Measurements from ENCODE around the gene FGFR2.
"Not testable (repeated sequence)": the region's sequence is repeated elsewhere in the genome, so short reads cannot be mapped to it uniquely, and the experiment has no call there.

Gene FGFR2

DNA sequence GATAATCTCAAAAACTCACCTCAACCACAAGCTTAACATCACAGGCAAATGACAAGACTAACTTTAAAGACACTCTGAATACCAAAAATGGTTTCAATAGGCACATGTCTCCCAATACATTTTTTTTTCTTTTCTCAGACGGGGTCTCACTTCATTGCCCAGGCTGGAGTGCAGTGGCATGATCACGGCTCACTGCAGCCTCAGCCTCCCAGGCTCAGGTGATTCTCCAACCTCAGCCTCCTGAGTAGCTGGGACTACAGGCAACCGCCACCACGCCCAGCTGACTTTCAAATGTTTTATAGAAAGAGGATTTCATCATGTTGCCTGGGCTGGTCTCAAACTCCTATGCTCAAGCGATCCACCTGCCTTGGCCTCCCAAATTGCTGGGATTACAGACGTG is 77.7 kb downstream of the FGFR2 start:
- not testable (repeated sequence) for DNase-seq

DNA sequence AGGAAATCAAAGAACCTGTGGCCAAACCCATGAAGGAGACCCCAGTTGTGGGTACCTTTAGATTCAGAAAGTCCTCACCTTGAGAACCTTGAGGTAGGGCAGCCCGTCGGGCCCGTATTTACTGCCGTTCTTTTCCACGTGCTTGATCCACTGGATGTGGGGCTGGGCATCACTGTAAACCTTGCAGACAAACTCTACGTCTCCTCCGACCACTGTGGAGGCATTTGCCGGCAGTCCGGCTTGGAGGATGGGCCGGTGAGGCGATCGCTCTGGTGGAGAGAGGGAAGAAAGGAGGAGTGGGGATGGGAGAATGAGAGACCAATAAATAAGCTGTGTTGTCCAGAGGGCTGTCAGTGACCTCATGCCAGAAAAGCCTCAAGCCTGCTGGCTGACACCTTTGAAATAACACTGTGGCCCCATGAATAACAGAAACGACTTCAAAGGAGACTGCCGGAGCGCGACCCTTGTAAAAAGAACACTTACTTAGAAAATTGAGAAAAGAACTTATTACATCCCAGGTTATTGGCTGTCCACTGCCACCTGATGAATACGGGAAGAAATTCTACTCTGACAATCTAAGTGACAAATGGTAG is 78.2 kb downstream of the FGFR2 start:
- DNase-seq = no peak

DNA sequence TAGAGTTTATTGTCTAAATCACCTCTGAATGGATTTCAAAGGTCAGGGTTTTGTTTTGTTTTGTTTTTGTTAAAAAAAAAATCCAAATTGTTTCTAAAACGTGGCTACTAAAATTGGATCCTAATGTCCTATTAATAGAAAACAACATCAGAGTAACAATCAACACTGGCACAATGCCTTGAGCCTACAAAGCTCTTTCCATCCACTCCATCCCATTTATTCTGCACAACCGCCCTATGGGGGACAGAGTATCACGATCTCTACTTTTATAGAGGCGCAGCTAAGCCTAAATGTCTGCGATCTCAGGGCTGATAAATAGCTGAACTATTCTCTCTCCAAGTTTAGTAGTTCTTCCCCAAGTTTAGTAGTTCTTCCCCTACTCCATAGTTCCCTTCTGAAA is 78.8 kb downstream of the FGFR2 start:
- no peak for DNase-seq

DNA sequence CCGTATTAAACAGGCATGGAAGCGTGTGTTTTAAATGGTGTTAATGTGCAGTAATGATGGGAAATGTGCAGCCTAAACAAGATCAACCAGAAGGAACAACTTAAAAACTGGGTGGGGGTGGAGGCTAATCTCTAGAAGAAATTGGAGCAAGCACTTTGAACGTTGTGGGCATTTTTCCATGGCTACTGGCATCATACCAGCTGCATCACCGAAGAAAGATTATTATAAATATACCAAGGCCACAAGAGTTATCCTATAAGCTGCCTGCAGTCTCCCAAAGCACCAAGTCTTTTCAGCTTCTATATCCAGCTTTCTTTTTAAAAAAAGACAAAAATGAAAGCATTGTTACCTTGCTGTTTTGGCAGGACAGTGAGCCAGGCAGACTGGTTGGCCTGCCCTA is 79.9 kb downstream of the FGFR2 start:
- no peak for DNase-seq

DNA sequence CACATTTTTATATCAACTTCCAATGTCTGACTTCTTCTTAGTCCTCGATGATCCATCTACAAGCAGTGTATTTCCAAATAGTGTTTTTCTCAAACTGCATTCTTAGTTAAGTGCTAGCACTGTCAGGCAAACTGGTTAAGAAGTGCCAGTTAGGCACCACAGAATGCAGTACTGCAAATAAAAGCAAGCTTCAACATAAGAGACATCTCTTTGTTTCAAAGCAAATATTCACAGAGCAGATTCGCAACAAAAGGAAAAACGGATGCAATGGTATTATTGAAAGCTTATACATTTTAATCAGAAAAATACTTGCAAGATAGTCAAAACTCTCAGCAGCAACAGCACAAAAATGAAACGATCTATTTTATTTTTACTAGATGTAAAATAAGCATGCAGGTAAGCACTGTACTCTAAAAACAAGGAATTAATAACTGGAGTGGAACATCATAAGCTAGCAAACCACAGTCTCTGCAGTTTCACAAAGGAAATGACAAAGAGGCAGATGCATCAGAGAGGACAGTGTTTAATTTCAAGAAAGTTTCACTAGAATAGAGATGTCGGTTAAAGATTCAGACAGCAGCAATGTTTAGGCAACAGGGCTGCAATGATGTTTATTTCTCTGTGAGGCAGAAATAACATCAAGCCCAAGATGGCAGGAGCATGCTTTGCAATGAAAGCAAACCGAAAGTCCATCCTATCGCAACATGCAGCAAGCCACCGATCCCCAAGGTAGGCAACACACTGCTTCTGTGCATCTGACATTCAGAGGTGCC is 82.0 kb downstream of the FGFR2 start:
- DNase-seq = no peak

DNA sequence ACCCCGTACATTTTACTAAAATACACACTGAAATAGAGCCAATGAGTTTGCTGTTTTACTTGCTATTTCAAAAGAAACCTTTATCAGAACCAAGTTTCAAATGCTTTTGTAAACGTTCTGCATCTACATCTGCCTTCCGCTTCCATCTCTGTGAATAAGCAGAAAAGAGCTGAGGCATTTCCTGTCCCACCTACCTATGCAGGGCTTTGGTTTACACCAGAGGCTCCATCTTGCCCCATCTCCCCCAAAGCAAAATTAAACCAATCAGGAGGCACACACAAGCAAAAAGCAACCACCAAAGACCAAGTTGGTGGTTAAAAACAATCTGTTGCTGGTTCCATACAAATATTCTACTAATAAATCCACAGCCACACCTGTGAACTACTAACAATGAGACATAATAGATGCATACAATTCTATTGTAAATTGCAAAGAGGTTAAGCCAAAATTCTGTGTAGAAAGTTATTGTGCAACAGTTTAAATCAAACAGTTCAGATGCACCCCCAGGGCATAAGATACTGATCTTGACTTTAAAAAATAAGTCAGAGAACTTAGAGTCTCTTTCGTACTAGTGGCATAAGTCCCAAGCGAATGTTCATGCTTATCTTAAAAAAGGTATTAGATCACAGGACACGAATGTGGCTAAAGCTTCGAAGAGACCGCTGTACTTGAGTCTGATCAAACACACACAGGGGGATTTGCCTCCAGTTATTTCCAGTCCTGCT is 83.9 kb downstream of the FGFR2 start:
- DNase-seq = no peak

DNA sequence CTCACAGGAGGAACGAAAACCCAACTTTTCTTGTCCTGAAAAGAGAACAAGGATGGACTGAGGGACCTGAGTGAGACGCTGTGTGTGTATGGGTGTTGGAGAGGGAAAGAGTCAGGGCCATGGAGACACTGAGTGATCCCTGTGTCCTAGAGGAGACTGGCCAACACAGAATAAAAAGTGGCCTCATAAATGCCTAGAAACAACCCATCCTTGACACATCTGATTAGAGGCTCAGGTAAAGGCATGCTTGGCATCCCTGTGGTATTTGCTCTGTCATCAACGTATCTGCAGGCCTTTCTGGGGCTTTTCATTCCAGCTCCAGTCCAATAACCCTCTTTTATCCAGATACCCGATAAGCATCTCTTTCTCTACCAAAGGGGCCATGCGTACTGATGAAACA is 86.3 kb downstream of the FGFR2 start:
- no peak for DNase-seq

DNA sequence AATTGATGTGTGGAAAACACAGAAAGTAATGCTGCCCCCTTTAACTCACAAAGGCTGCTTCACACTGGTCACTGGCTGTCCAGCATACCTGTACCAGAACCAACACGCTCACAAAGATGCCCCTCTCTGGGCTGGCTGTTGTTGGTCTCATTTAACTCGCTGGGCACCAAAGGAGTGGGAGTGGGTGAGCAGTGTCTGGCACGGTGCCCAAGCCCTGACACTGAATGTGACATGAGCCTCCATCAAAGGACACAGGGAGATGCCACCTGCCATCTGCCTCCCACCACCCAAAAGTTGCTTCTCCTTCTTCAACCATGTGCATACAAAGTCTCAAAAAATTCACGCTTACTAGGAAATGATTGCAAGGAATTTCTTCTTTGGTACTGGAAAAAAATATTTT is 86.8 kb downstream of the FGFR2 start:
- no peak for DNase-seq

DNA sequence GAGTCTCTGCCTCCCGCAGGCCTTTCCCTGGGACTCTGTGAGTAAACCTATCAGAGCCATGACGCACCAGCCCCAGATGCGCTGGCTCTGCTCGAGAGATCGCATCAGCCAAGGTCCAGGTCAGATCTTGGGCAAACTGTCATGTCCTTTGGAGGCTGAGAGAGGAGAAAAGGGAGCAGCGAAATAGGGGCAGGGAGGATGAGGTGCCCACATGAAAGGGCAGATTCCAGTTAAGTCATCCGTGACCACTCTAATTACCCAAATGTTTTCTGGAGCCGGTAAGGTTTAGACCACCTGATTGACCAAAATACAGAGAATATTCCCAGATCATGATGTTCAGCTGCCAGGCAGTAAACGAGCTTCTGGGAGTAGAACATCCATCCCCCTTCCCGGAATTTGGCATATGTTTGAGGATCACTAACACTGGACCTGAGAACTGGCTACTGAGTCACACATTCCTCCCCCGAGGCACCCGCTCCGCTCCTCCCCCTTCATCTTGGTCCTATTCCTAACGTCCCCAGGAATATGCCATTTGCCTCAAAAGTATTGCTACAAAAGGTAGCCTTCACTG is 88.0 kb downstream of the FGFR2 start:
- no peak for DNase-seq

DNA sequence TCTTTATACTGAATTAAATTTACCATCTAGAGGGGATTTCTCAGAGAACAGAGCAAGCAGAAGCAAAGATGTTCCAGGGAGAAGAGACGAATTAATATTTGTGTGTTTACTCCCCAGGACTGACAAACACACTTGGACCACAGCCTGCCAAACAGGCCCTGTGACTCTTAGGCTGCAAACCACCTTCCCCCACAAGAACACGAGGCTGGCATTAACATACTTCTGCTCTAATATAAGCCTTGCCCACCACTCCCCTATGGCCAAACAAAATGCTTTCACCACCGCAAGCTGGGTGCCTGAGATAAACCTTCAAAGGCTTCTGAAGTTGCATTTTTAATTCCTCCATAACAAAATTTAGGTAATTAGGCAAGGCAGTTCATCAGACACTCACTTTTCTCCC is 88.4 kb downstream of the FGFR2 start:
- DNase-seq = no peak

DNA sequence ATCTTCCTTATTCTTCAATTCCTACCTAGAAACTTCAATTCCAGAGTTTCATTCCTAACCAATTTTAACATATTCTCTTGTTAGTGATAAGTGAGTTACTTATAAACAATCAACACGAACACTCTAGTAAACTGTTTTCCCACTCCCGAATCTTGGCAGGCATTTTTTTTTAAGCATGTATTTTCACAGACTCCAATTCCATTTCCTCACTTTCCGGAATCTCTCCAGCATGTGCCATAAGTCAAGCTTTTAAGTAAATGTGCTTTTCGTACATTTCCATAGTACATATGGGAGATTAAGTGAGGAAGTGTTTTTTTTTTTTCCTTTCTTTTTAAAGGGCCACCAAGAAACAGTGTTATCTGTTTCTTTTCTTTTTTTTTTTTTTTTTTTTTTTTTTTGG is 89.1 kb downstream of the FGFR2 start:
- DNase-seq = no peak

DNA sequence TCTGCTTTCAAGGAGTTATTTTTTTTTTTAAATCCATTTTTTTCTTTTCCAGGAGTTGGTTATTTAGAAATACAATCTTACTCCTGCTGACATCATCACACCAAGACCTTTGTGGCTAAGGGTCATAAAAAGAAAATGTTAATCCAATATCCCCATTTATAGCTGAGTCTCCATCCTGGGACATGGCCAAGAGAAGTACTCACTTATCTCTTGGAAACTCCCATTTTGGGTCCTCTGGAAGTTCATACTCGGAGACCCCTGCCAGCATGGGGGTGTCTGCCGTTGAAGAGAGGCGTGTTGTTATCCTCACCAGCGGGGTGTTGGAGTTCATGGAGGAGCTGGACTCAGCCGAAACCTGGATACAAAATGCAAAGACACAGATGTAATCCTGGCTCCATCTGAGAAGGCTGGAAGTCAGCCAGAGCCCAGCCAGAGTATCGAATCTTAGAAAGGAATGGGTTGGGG is 94.6 kb downstream of the FGFR2 start:
- DNase-seq = no peak

DNA sequence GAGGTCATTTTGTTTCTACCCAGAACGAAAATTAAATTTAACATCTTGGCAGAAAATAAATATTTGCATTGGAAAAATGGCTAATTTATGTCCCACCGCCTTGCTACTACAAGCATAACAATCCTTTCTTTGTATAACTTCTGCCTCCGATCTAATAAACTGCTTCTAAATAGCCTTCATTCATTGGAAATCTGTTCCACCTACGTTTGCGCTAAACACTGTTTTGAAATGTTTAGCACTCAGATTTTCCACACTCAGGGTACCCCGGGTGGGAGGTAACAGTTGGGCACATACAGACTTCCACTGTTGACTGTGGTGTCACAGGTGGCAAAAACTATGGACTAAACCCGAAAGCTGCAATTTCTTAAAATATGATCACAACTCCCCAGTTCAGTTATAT is 96.4 kb downstream of the FGFR2 start:
- no peak for DNase-seq

DNA sequence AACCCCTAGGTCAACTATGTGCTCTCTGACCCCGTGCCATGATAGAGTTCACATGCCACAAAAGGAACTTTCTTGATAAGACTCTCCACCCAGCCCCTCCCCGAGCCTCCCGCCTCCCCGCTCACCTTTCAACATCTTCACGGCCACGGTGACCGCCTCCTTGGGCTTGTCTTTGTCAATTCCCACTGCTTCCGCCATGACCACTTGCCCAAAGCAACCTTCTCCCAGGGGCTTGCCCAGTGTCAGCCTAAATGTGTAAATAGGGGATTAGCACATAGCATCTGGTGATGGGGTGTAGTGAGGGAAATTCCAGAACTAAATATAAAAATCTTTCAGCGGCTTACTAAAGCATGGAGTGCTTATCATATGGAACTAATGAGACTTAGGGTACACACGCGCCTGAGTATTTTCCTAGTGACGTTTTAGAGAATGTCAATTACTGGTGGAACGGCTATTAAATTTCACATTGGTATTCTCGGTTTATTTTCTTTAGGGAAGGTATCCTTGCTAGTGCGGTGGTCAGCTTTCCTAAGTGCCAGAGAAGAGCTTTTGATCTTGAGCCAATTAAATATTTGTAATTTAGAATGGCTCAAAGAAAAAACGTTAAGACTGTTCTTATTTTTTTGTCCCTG is 97.4 kb downstream of the FGFR2 start:
- no peak for DNase-seq

DNA sequence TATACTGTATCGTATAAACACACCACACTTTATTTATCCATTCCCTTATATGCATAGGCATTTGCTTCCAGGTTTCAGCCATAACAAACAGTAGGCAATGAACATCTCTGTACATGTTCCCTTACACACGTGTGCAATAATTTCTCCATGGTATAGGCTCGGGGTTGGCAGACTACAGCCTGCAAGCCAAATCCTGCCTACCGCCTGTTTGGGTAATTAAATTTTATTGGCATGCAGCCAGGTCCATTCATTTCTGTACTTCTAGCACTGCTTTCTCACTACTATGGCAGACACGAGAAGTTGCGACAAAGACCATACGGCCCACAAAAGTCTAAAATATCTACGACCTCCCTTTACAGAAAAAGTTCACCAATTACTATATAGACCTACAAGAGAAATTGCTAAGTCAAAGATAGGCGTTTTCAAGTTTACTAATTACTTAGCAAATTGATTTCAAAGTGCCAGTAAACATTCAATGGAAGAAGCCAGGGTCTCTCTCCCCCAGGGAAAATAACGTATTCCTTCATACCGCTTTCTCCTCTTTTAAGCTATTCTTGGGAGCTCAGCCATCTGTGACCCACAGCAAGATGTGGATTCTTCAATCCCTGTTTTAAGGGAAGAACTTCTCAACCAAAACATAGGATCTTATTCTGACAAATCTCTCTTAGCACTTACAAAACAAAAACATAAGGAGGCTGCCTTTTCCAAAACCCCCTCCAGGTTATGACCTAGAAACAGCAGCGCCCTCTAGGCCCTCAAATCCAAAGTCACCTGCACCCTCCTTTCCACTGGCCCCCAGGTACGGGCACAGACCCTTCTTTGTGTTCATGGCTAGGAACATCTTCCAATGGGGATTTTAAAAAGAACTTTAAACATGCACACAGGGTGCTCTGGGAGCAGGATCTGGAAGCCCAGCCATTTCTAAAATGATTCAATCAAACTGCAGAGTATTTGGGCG is 100.5 kb downstream of the FGFR2 start:
- DNase-seq = no peak

DNA sequence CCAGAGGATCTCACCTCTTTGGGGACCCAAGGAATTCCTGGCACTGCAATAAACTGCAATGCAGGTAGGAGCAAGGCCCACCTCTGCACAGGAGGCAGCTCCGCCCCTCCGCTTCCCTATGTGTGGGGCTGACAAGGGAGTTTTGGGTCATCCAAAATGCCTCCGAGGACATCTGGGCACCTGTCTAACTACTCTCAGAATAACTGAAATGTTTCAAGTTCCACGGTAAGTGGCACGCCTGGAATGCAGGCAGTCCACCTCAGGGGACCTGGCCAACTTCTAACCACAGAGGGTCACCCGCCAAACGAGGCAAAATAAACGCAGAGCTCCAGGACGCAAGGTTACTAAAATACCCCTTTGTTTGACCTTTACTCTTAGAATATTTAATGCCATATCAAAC is 102.5 kb downstream of the FGFR2 start:
- DNase-seq = no peak

DNA sequence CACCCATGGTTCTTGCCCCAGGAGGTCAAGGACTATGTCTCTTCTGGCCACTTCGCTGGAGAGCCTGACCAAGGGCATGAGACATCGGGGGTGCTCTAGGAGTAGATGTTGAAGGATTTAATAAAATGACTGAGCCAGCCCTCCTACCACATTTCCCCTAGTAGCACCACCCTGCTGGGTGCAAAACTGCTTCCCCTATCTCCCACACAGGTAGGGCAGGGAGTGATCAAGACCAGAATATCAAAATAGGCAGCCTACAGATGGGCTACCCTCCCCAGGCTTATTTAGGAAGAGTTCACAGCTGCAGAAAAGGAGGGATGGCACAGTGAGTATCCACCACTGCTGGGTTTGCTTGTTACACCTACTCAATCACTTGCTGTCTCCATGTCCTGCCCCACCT is 103.9 kb downstream of the FGFR2 start:
- no peak for DNase-seq

DNA sequence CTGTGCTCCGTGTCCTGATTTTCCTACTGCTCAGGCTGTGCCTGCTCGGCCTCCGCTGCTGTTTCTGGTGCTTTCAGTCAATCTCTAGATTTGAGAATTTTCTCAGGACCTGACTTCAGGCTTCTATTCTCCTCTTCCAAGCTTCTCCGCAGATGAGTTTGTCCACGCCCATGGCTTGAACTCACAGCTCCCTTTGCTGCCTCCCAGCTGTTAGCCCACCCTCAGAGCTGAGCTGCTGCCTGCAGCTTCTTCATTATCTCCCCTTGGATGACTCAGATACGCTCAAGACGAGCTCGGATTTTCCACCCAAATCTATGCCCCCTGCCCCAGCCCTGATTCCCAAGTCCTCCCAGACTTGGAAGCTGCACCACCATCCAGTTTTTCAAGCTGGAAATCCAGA is 104.7 kb downstream of the FGFR2 start:
- DNase-seq = no peak

DNA sequence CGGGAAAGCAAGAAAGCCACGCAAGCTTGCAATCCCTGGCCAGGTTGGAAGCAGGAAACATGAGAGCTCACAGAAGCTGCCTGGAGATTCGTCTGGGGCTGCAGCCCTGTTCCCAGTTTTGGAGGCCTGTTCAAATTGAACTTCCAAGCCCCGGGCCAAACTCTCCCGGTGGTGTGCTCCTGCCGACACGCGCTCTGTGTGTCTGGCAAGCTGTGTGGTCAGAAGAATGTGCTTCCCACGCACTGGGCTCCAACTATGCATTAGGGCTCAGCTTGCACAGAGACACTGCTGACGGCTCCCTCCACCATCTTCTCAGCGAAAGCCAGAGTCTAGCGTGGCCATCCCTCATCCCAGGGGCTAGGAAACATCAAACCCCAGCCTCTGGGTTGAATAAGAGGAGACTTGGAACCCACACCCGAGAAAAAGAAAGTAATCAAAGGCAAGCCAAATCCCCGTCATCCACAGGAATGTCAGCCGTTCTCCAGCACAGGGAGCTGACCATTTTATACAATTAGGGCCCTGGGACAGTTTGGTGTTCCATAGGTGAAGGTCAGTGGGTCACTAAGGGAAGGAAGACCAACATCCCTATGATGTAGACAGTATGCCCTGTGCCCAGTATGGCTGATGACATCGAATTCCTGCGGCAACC is 107.2 kb downstream of the FGFR2 start:
- DNase-seq = no peak

DNA sequence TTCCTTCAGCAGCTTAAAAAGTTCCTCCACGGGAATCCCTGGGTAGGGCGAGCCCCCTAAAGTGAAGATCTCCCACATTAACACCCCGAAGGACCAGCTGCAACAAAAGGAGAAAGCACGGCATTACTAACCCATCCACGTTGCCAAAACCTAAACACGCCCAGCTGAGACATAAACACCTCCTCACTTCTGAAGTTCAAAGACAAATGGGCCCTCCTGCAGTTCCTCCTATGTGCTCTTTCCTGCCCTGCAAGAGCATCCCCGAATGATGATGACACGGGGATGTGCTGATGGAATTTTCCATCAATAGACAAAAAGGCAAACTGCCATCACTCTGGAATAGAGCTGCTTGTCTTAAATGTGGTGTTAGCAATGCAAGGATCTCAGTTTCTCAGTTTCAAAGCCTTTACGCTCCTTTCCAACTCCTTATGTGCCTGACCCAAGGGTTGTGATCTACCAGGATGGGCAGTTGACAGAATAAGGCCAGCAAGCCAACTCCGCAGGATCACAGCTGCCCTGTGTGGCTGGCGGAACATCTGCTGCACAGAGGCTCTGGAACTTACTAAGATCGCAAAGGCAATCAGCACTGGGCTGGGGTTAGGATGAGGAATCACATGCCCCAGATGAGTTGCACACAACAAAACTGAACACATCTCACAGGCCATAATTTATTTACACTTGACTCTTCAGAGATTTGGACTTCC is 112.7 kb downstream of the FGFR2 start:
- no peak for DNase-seq

DNA sequence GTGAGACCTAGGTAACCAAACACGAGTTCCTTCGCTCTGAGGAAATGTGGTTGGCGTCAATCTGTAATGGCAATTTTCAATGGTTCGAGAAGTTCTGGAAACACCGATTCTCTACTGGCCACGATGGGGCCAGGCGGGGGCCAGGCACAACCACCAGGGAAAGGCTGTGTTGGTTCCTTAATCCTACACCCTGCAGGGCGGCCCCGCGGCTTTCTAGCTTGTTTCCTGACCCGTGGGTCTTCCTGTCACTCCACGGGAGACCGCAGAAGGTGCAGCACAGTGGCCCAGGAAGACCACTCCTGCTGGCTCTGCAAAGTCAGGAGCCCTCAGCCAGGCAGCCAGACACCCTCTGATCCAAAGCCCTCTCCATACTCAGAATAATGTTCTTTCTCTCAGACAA is 113.4 kb downstream of the FGFR2 start:
- no peak for DNase-seq

Data from activated T-cell treated with anti-CD3 and anti-CD28 coated beads, Interleukin-2, amount 50 U/mL, for 1 hour (primary cell).